Measurements from ENCODE around the gene CIB4. TPM values are rescaled to one million over a fixed set of nuclear protein-coding genes. Genes with fewer than 3 reads are reported as not detected.

CIB4 gene
- total RNA-seq, 1 experiment from 2014 or later, result not detected

DNA sequence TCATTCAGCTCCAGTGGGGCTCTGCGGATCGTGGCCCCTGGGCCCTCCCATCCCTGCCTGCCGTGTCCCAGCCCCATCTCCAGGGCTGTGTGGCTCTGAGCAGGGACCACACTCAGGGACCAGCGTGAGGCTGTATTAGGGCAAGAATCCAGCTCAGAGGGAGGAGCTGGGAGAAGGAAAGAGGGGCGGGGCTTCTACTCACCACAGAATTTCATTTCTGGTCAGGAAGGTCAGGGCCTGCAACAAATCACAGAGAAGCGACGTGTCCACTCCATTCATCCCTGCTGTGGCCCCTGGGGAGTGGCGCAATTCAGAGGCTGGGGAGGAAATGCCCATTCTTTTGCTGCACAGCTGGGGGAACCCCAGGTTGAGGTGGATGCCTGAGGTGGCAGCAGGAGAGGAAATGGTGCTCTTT lies 828 bp downstream of the CIB4 start:
- TF ChIP-seq ZNF232 (CRISPR knock-in tag; IDR thresholded peaks at IDR 0.05), result no peak
- TF ChIP-seq ZNF423 (CRISPR knock-in tag; IDR thresholded peaks at IDR 0.05), result peak; percentile 74
- CTCF ChIA-PET, result interaction anchor here (1.1 kb wide), 1 partner anchor 27 kb away, joined by 3 read pairs; no protein-coding TSS in a partner anchor
- peak; percentile 29 for DNase-seq (ENCODE audit: low spot score)

DNA sequence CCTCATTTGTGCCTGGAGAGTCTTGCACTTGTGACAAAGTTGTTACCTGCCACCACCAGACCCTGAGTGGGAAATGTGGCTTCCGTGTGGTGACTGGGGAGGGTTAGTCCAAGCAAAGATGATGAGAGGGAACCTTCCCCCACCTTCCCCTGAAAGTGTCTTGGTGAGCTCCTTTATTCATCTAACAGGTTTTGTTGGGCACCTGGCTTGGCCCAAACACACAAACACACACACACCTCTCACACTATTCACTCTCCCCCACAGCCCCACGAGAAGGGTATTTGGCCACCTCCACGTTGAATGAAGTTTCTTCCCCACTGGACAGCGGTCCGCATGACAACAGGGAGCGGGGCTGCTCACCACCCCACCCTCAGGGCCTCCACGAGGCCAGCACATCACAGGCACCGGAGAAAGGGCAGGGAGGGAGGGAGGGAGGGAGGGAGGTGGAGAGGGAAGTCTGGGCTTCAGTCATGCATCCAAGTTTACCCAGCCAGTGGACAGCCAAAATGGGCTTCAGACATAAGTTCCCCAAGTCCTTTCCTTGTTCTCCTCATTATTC lies 1.4 kb downstream of the CIB4 start:
- Mint-ChIP-seq H3K36me3 (no peaks in the 10 kb centered on the region), H3K27me3 (ENCODE audit: low read depth) (no peaks in the 10 kb centered on the region), H3K4me3 (no peak overlapping the region), H3K27ac (no peak overlapping the region), H3K4me1 (peaks cover 16% of the 10 kb centered on the region), H3K9me3 (no peaks in the 10 kb centered on the region)
- TF ChIP-seq, protein P1, sequence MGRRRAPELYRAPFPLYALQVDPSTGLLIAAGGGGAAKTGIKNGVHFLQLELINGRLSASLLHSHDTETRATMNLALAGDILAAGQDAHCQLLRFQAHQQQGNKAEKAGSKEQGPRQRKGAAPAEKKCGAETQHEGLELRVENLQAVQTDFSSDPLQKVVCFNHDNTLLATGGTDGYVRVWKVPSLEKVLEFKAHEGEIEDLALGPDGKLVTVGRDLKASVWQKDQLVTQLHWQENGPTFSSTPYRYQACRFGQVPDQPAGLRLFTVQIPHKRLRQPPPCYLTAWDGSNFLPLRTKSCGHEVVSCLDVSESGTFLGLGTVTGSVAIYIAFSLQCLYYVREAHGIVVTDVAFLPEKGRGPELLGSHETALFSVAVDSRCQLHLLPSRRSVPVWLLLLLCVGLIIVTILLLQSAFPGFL (CRISPR knock-in tag; IDR thresholded peaks at IDR 0.05; ENCODE audit: borderline replicate concordance), result no peak
- no peak for TF ChIP-seq TEAD4 (CRISPR knock-in tag; IDR thresholded peaks at IDR 0.05)
- TF ChIP-seq ZNF396 (CRISPR knock-in tag; IDR thresholded peaks at IDR 0.05; ENCODE audit: borderline replicate concordance), result no peak
- TF ChIP-seq NR1H2 (CRISPR knock-in tag; IDR thresholded peaks at IDR 0.05), result no peak
- no peak for TF ChIP-seq NR2C2 (CRISPR knock-in tag; IDR thresholded peaks at IDR 0.05)
- TF ChIP-seq, protein P2, sequence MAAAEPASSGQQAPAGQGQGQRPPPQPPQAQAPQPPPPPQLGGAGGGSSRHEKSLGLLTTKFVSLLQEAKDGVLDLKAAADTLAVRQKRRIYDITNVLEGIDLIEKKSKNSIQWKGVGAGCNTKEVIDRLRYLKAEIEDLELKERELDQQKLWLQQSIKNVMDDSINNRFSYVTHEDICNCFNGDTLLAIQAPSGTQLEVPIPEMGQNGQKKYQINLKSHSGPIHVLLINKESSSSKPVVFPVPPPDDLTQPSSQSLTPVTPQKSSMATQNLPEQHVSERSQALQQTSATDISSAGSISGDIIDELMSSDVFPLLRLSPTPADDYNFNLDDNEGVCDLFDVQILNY (CRISPR knock-in tag; IDR thresholded peaks at IDR 0.05), result no peak
- TF ChIP-seq, protein P3, sequence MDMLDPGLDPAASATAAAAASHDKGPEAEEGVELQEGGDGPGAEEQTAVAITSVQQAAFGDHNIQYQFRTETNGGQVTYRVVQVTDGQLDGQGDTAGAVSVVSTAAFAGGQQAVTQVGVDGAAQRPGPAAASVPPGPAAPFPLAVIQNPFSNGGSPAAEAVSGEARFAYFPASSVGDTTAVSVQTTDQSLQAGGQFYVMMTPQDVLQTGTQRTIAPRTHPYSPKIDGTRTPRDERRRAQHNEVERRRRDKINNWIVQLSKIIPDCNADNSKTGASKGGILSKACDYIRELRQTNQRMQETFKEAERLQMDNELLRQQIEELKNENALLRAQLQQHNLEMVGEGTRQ (CRISPR knock-in tag; IDR thresholded peaks at IDR 0.05), result no peak
- no peak for TF ChIP-seq SMAD3 (CRISPR knock-in tag; IDR thresholded peaks at IDR 0.05; ENCODE audit: borderline replicate concordance)
- no peak for TF ChIP-seq ETV6 (CRISPR knock-in tag; IDR thresholded peaks at IDR 0.05)
- TF ChIP-seq, protein P4, sequence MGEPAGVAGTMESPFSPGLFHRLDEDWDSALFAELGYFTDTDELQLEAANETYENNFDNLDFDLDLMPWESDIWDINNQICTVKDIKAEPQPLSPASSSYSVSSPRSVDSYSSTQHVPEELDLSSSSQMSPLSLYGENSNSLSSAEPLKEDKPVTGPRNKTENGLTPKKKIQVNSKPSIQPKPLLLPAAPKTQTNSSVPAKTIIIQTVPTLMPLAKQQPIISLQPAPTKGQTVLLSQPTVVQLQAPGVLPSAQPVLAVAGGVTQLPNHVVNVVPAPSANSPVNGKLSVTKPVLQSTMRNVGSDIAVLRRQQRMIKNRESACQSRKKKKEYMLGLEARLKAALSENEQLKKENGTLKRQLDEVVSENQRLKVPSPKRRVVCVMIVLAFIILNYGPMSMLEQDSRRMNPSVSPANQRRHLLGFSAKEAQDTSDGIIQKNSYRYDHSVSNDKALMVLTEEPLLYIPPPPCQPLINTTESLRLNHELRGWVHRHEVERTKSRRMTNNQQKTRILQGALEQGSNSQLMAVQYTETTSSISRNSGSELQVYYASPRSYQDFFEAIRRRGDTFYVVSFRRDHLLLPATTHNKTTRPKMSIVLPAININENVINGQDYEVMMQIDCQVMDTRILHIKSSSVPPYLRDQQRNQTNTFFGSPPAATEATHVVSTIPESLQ (CRISPR knock-in tag; IDR thresholded peaks at IDR 0.05), result no peak
- TF ChIP-seq JAZF1 (CRISPR knock-in tag; IDR thresholded peaks at IDR 0.05), result no peak
- TF ChIP-seq, protein P5, sequence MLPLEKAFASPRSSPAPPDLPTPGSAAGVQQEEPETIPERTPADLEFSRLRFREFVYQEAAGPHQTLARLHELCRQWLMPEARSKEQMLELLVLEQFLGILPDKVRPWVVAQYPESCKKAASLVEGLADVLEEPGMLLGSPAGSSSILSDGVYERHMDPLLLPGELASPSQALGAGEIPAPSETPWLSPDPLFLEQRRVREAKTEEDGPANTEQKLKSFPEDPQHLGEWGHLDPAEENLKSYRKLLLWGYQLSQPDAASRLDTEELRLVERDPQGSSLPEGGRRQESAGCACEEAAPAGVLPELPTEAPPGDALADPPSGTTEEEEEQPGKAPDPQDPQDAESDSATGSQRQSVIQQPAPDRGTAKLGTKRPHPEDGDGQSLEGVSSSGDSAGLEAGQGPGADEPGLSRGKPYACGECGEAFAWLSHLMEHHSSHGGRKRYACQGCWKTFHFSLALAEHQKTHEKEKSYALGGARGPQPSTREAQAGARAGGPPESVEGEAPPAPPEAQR (CRISPR knock-in tag; IDR thresholded peaks at IDR 0.05), result no peak
- no peak for TF ChIP-seq RORB (CRISPR knock-in tag; IDR thresholded peaks at IDR 0.05)
- TF ChIP-seq, protein P6, sequence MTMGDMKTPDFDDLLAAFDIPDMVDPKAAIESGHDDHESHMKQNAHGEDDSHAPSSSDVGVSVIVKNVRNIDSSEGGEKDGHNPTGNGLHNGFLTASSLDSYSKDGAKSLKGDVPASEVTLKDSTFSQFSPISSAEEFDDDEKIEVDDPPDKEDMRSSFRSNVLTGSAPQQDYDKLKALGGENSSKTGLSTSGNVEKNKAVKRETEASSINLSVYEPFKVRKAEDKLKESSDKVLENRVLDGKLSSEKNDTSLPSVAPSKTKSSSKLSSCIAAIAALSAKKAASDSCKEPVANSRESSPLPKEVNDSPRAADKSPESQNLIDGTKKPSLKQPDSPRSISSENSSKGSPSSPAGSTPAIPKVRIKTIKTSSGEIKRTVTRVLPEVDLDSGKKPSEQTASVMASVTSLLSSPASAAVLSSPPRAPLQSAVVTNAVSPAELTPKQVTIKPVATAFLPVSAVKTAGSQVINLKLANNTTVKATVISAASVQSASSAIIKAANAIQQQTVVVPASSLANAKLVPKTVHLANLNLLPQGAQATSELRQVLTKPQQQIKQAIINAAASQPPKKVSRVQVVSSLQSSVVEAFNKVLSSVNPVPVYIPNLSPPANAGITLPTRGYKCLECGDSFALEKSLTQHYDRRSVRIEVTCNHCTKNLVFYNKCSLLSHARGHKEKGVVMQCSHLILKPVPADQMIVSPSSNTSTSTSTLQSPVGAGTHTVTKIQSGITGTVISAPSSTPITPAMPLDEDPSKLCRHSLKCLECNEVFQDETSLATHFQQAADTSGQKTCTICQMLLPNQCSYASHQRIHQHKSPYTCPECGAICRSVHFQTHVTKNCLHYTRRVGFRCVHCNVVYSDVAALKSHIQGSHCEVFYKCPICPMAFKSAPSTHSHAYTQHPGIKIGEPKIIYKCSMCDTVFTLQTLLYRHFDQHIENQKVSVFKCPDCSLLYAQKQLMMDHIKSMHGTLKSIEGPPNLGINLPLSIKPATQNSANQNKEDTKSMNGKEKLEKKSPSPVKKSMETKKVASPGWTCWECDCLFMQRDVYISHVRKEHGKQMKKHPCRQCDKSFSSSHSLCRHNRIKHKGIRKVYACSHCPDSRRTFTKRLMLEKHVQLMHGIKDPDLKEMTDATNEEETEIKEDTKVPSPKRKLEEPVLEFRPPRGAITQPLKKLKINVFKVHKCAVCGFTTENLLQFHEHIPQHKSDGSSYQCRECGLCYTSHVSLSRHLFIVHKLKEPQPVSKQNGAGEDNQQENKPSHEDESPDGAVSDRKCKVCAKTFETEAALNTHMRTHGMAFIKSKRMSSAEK (CRISPR knock-in tag; IDR thresholded peaks at IDR 0.05; ENCODE audit: borderline replicate concordance), result no peak
- TF ChIP-seq SMAD4 (CRISPR knock-in tag; IDR thresholded peaks at IDR 0.05), result no peak
- TF ChIP-seq, protein P7, sequence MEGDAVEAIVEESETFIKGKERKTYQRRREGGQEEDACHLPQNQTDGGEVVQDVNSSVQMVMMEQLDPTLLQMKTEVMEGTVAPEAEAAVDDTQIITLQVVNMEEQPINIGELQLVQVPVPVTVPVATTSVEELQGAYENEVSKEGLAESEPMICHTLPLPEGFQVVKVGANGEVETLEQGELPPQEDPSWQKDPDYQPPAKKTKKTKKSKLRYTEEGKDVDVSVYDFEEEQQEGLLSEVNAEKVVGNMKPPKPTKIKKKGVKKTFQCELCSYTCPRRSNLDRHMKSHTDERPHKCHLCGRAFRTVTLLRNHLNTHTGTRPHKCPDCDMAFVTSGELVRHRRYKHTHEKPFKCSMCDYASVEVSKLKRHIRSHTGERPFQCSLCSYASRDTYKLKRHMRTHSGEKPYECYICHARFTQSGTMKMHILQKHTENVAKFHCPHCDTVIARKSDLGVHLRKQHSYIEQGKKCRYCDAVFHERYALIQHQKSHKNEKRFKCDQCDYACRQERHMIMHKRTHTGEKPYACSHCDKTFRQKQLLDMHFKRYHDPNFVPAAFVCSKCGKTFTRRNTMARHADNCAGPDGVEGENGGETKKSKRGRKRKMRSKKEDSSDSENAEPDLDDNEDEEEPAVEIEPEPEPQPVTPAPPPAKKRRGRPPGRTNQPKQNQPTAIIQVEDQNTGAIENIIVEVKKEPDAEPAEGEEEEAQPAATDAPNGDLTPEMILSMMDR (IDR thresholded peaks at IDR 0.05), result no peak
- TF ChIP-seq ELF4 (CRISPR knock-in tag; IDR thresholded peaks at IDR 0.05; ENCODE audit: low read depth), result no peak
- TF ChIP-seq MYBL2 (CRISPR knock-in tag; IDR thresholded peaks at IDR 0.05), result no peak
- ChIA-PET CTCF (no interaction called here), POLR2A (no interaction called here)
- DNase-seq (ENCODE audit: low spot score) (no peak), ATAC-seq (no peak)

More for the DNA sequence above, 828 bp downstream of the CIB4 start:
- H3K4me1 Mint-ChIP-seq, result peaks cover 16% of the 10 kb centered on the region
- no peaks in the 10 kb centered on the region for H3K27me3 Mint-ChIP-seq (ENCODE audit: low read depth)
- ATAC-seq, result peak; percentile 93
- H3K36me3 Mint-ChIP-seq, result no peaks in the 10 kb centered on the region
- H3K9me3 Mint-ChIP-seq, result no peaks in the 10 kb centered on the region
- POLR2A ChIA-PET, result no interaction called here
- H3K4me3 Mint-ChIP-seq, result no peak overlapping the region
- H3K27ac Mint-ChIP-seq, result no peak overlapping the region

Measured in WTC11 (cell line).